A549 (cell line): Measurements from ENCODE around the gene NDUFB10. TPM values are rescaled to one million over a fixed set of nuclear protein-coding genes. Genes with fewer than 3 reads are reported as not detected.

Source experiments
- ATAC-seq, 2 experiments: fragments of 200-7000 bp in 1 of 2; fragments of >200 bp in 1 of 2; cut with Nextera tagmentation in 1 of 2; cut with Tn5 transposase in 1 of 2; 3 replicates each; pipeline versions ENCODE4 v1.8.0 to v1.9.1; 2018 to 2020; ENCODE audit warnings: mild to moderate bottlenecking in 1 of 2, moderate library complexity in 1 of 2
- CTCF ChIA-PET: fragments of 300-600 bp; sonication (Branson Sonifier 250); formaldehyde crosslinking; extraction: SDS; loops from one replicate; lab custom pipeline; 2021; ENCODE audit warnings: antibody characterized with exemption, inconsistent platforms; lab: Yijun Ruan, JAX
- POLR2A ChIA-PET: fragments of 350-600 bp; formaldehyde crosslinking; extraction: SDS; loops from one replicate; lab custom pipeline; 2021; ENCODE audit warnings: antibody characterized with exemption, inconsistent platforms; lab: Yijun Ruan, JAX
- DNase-seq, 2 experiments: peaks; one replicate each; pipeline versions ENCODE4 v3.0.0 to v3.0.0-alpha.2; 2011 to 2016; ENCODE audit warnings: low read depth in 1 of 2, low spot score in 1 of 2
- FAIRE-seq: peaks from 2 replicates; lab custom pipeline; 2011; peaks lifted over from hg19 to GRCh38; lab: Jason Lieb, UNC
- H3K27ac ChIP-seq, 2 experiments: fragments of >200 bp; sonication (Bioruptor Twin); formaldehyde crosslinking; 3 replicates each; pipeline ENCODE4 v1.5.1; 2016 to 2017
- H3K4me1 ChIP-seq: fragments of >200 bp; sonication (Bioruptor Twin); formaldehyde crosslinking; 3 replicates; pipeline ENCODE4 v1.6.1; 2016
- H3K4me2 ChIP-seq: fragments of >200 bp; sonication (Bioruptor Twin); formaldehyde crosslinking; 3 replicates; pipeline ENCODE4 v1.6.1; 2016
- H3K4me3 ChIP-seq: fragments of >200 bp; sonication (Bioruptor Twin); formaldehyde crosslinking; 3 replicates; pipeline ENCODE4 v1.5.1; 2016
- H3K9me3 ChIP-seq: fragments of >200 bp; sonication (Bioruptor Twin); formaldehyde crosslinking; 3 replicates; pipeline ENCODE4 v1.6.1; 2016
- BHLHE40 ChIP-seq: IDR thresholded peaks from 2 replicates; pipeline ENCODE4 v1.6.1; 2012; ENCODE audit warnings: low read depth, low read length, inconsistent platforms
- CTCF ChIP-seq: fragments of >200 bp; sonication (Bioruptor Twin); formaldehyde crosslinking; IDR thresholded peaks from 3 replicates; pipeline ENCODE4 v1.5.1; 2016
- EHF ChIP-seq: fragments of 250-450 bp; sonication (Bioruptor Pico); IDR thresholded peaks from 2 replicates; pipeline ENCODE4 v1.5.0; 2020; ENCODE audit warnings: mild to moderate bottlenecking
- EHMT2 ChIP-seq: fragments of 200-600 bp; sonication (generic); IDR thresholded peaks from 2 replicates; pipeline ENCODE4 v1.6.1; 2016; ENCODE audit warnings: antibody characterized with exemption, low read depth, mild to moderate bottlenecking, moderate library complexity
- ESRRA ChIP-seq: fragments of 150-350 bp; IDR thresholded peaks from 2 replicates; pipeline ENCODE4 v1.6.1; 2014; ENCODE audit warnings: mild to moderate bottlenecking, low read length, borderline replicate concordance
- FOSB ChIP-seq: fragments of 250-450 bp; sonication (Bioruptor Pico); IDR thresholded peaks from 2 replicates; pipeline ENCODE4 v1.5.0; 2020; ENCODE audit warnings: mild to moderate bottlenecking, moderate library complexity
- FOXS1 ChIP-seq: fragments of 250-450 bp; sonication (Bioruptor Pico); IDR thresholded peaks from 2 replicates; pipeline ENCODE4 v1.5.0; 2020; ENCODE audit warnings: mild to moderate bottlenecking, moderate library complexity
- GATA3 ChIP-seq: IDR thresholded peaks from 2 replicates; pipeline ENCODE4 v1.6.1; 2012; ENCODE audit warnings: borderline replicate concordance
- HDAC2 ChIP-seq: fragments of 200-600 bp; sonication (generic); IDR thresholded peaks from 2 replicates; pipeline ENCODE4 v1.6.1; 2016
- HEYL ChIP-seq: fragments of 250-450 bp; sonication (Bioruptor Pico); IDR thresholded peaks from 2 replicates; pipeline ENCODE4 v1.8.0; 2021; ENCODE audit warnings: mild to moderate bottlenecking, moderate library complexity
- HOXA7 ChIP-seq: fragments of 250-450 bp; sonication (Bioruptor Pico); IDR thresholded peaks from 2 replicates; pipeline ENCODE4 v1.5.0; 2020; ENCODE audit warnings: mild to moderate bottlenecking, moderate library complexity
- JUNB ChIP-seq: fragments of >200 bp; sonication (Bioruptor Twin); formaldehyde crosslinking; IDR thresholded peaks from 2 replicates; pipeline ENCODE4 v1.6.1; 2016
- KDM1A ChIP-seq: fragments of 200-600 bp; sonication (generic); IDR thresholded peaks from 2 replicates; pipeline ENCODE4 v1.6.1; 2016; ENCODE audit warnings: low read depth, mild to moderate bottlenecking
- KDM5A ChIP-seq: fragments of 200-600 bp; sonication (generic); IDR thresholded peaks from 2 replicates; pipeline ENCODE4 v1.6.1; 2016; ENCODE audit warnings: antibody characterized with exemption, mild to moderate bottlenecking
- NFE2L2 ChIP-seq: fragments of 150-350 bp; conservative IDR thresholded peaks from 2 replicates; pipeline ENCODE4 v1.6.1; 2014; ENCODE audit warnings: low read length
- NPAS2 ChIP-seq: fragments of 250-450 bp; sonication (Bioruptor Pico); IDR thresholded peaks from 2 replicates; pipeline ENCODE4 v1.8.0; 2022; ENCODE audit warnings: mild to moderate bottlenecking, moderate library complexity, borderline replicate concordance
- RAD21 ChIP-seq, 2 experiments: fragments of >200 bp in 1 of 2; sonication (Bioruptor Twin) in 1 of 2; formaldehyde crosslinking in 1 of 2; IDR thresholded peaks in 1 of 2; conservative IDR thresholded peaks in 1 of 2; 2 replicates in 1 of 2; 3 replicates in 1 of 2; pipeline ENCODE4 v1.6.1; 2012 to 2018; ENCODE audit warnings: inconsistent platforms in 1 of 2
- RCOR1 ChIP-seq: fragments of 150-350 bp; IDR thresholded peaks from 2 replicates; pipeline ENCODE4 v1.6.1; 2014; ENCODE audit warnings: antibody characterized with exemption, low read length, low read depth
- SMC3 ChIP-seq: fragments of >200 bp; sonication (Bioruptor Twin); formaldehyde crosslinking; IDR thresholded peaks from 3 replicates; pipeline ENCODE4 v1.6.1; 2018; ENCODE audit warnings: inconsistent platforms
- SREBF2 ChIP-seq: fragments of 450-650 bp; IDR thresholded peaks from 2 replicates; pipeline ENCODE4 v1.6.1; 2014; ENCODE audit warnings: mild to moderate bottlenecking, moderate library complexity
- TP53 ChIP-seq: fragments of 250-450 bp; sonication (Bioruptor Pico); IDR thresholded peaks from 2 replicates; pipeline ENCODE4 v1.5.0; 2021; ENCODE audit warnings: mild to moderate bottlenecking, moderate library complexity
- ZC3H11A ChIP-seq: fragments of 450-650 bp; IDR thresholded peaks from 2 replicates; pipeline ENCODE4 v1.6.1; 2014; ENCODE audit warnings: antibody characterized with exemption, mild to moderate bottlenecking
- WGBS: methylation state at CpG from one replicate; pipeline ENCODE4 v1.1.6; 2017; ENCODE audit errors: missing lambda C conversion rate; 5-methylcytosine and 5-hydroxymethylcytosine counted together
- polyA plus RNA-seq, 4 experiments: library from polyadenylated mRNA; depleted of rRNA in 3 of 4; stranded (reverse); fragments of >200 nt; fragmentation: RNase III in 1 of 4; extraction: RNeasy Plus Mini Kit Qiagen cat#74134 plus additional on column Dnase treatment in 1 of 4; gene quantifications; 2 replicates in 3 of 4; 3 replicates in 1 of 4; pipeline ENCODE4 v1.2.3, GENCODE V29; 2011 to 2017
- TF ChIP-seq, protein P1 (sequence below): IDR thresholded peaks from 2 replicates; pipeline ENCODE4 v1.6.1; 2012
- TF ChIP-seq, protein P2 (sequence below): IDR thresholded peaks from 2 replicates; pipeline ENCODE4 v1.6.1; 2012; ENCODE audit warnings: low read depth, borderline replicate concordance
- TF ChIP-seq, protein P3 (sequence below): fragments of 250-450 bp; sonication (Bioruptor Pico); IDR thresholded peaks from 2 replicates; pipeline ENCODE4 v1.5.0; 2020; ENCODE audit warnings: low read depth, mild to moderate bottlenecking, moderate library complexity

Gene NDUFB10
- polyA plus RNA-seq, 2 of the 4 experiments (the other 2 are of a cell fraction) = 198 to 389 TPM

DNA sequence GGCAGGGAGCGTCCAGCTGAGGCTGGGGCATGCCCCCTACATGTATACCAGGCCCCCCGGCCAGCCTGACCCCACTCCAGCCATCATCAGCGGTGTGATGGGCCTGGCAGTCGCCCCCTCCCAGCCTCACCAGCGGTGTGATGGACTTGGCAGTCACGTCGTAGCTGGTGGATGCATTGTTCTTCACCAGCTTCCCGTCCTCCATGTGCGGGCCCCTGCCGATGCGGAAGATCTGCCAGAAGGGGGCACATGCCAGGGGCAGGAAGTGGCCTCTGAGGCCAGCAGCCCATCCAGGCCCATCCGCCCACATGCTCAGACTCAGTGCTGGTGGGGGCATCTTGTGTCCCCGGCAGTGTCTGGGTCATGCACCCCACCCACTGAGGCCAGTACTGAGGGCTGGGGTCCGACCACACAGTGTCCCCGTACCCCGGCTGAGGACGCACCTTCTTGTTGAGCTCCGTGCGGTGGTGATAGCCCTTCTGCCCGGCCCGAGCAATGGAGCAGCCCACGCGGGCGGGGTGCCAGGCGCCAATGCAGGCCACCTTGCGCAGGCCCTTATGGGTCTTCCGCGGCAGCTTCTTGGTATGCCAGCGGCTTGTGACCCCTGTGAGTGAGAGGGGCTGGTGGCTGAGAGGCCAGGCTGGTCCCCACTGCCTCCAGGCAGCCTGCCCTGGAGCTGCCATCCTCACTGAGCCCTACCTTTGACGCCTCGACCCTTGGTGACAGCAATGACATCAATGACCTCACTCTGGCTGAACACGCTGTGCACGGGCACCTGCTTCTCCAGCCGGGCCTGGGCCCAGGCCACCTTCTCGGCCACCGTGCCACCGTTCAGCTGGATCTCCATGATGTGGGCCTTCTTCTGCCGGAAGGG lies 12.6 kb upstream of the NDUFB10 start:
- WGBS = 92% methylated on average over 19 of the region's 38 CpGs
- DNase-seq (no peak), ATAC-seq (no peak), FAIRE-seq (no peak)
- Histone ChIP-seq H3K4me1 (peaks cover 11% of the 10 kb centered on the region), H3K27ac (no peak overlapping the region), H3K9me3 (no peaks in the 10 kb centered on the region), H3K4me2 (no peak overlapping the region), H3K4me3 (no peak overlapping the region)
- ChIA-PET POLR2A (interaction anchor here (1.3 kb wide), 1 partner anchor 18 kb away, joined by 6 read pairs; the partner anchor contains the start of gene RPS2), CTCF (interaction anchor here (0.8 to 2.5 kb wide), 8 partner anchors 8 to 83 kb away, joined by 3 to 11 read pairs (median 3); partner anchors contain the start of genes NDUFB10 and RPL3L)
- TF ChIP-seq FOSB (CRISPR knock-in tag) (no peak), BHLHE40 (no peak), CTCF (no peak), HEYL (CRISPR knock-in tag) (no peak), HDAC2 (no peak), ZC3H11A (no peak), EHF (CRISPR knock-in tag) (no peak), NFE2L2 (no peak), ESRRA (no peak), TP53 (CRISPR knock-in tag) (no peak), RCOR1 (no peak), RAD21 (conservative IDR thresholded peaks at IDR 0.05 in 1 of 2, IDR thresholded peaks at IDR 0.05 in 1 of 2) (no peak), KDM1A (no peak)
- TF ChIP-seq, protein P1, sequence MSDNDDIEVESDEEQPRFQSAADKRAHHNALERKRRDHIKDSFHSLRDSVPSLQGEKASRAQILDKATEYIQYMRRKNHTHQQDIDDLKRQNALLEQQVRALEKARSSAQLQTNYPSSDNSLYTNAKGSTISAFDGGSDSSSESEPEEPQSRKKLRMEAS = no peak

DNA sequence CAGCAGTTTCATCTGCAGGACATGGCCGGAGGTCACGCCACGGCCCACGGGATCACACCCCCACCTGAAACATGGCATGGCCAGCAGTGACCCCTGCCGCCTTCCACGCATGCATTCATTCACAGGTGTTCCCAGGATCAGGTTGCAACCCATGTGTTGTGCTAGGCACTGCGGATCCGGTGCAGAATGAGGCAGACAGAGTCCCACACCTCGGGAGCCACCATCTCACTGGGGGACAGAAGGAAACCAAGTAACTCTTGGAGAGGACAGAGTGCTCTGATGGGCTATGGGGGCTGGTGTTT lies 12.0 kb upstream of the NDUFB10 start:
- CTCF ChIA-PET = interaction anchor here (1.2 to 2.5 kb wide), 4 partner anchors 10 to 82 kb away, joined by 4 to 11 read pairs (median 8); no protein-coding TSS in a partner anchor
- Histone ChIP-seq H3K9me3 (no peaks in the 10 kb centered on the region), H3K4me3 (no peak overlapping the region), H3K4me2 (no peak overlapping the region), H3K4me1 (peaks cover 5% of the 10 kb centered on the region), H3K27ac (no peak overlapping the region)
- DNase-seq (no peak), FAIRE-seq (no peak), ATAC-seq (no peak)
- TF ChIP-seq SREBF2 = no peak
- TF ChIP-seq HOXA7 (CRISPR knock-in tag) = no peak
- TF ChIP-seq EHMT2 = no peak
- TF ChIP-seq KDM5A = no peak
- TF ChIP-seq FOSB (CRISPR knock-in tag) = no peak
- TF ChIP-seq, protein P2, sequence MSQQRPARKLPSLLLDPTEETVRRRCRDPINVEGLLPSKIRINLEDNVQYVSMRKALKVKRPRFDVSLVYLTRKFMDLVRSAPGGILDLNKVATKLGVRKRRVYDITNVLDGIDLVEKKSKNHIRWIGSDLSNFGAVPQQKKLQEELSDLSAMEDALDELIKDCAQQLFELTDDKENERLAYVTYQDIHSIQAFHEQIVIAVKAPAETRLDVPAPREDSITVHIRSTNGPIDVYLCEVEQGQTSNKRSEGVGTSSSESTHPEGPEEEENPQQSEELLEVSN = no peak
- no peak for TF ChIP-seq GATA3
- no peak for TF ChIP-seq SMC3
- no peak for TF ChIP-seq JUNB
- no peak for TF ChIP-seq FOXS1 (CRISPR knock-in tag)
- TF ChIP-seq, protein P3, sequence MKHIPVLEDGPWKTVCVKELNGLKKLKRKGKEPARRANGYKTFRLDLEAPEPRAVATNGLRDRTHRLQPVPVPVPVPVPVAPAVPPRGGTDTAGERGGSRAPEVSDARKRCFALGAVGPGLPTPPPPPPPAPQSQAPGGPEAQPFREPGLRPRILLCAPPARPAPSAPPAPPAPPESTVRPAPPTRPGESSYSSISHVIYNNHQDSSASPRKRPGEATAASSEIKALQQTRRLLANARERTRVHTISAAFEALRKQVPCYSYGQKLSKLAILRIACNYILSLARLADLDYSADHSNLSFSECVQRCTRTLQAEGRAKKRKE (CRISPR knock-in tag) = no peak
- TF ChIP-seq NPAS2 = no peak
- WGBS = 88% methylated on average over 9 of the region's 9 CpGs
- POLR2A ChIA-PET = no interaction called here
